HepG2 (cell line): ENCODE measurements around the gene CD7. TPM values are rescaled to one million over a fixed set of nuclear protein-coding genes. Genes with fewer than 3 reads are reported as not detected.

Experiments used
- ARNT2 ChIP-seq: sonication (generic); formaldehyde crosslinking; IDR thresholded peaks from 2 replicates; pipeline ENCODE4 v1.8.0; 2022; ENCODE audit warnings: mild to moderate bottlenecking, low read depth, missing genetic modification reagents, moderate library complexity
- JDP2 ChIP-seq: sonication (generic); formaldehyde crosslinking; IDR thresholded peaks from 2 replicates; pipeline ENCODE4 v1.8.1; 2022; ENCODE audit warnings: missing genetic modification reagents, borderline replicate concordance
- RNF2 ChIP-seq: fragments of 450-650 bp; conservative IDR thresholded peaks from 2 replicates; pipeline ENCODE4 v1.6.1; 2016; ENCODE audit warnings: low read depth
- polyA plus RNA-seq, 8 experiments: library from polyadenylated mRNA; depleted of rRNA in 3 of 8; stranded (reverse) in 7 of 8; unstranded in 1 of 8; fragments of >200 nt; fragmentation: Illumina TruSeq in 4 of 8; extraction: Trizol in 4 of 8; gene quantifications; 2 replicates each; pipeline versions ENCODE4 v1.2.1 to v1.2.3, GENCODE V29; 2011 to 2016; ENCODE audit warnings: low read depth in 4 of 8, missing spikeins in 1 of 8, mixed read lengths in 1 of 8; ENCODE audit not compliant: insufficient read depth in 1 of 8
- total RNA-seq, 5 experiments: library from RNA; depleted of rRNA; stranded (reverse); fragments of >200 nt; fragmentation: Illumina TruSeq; extraction: Trizol; gene quantifications; 2 replicates each; pipeline ENCODE4 v1.2.3, GENCODE V29; 2016; ENCODE audit warnings: low read depth in 1 of 5
- TF ChIP-seq, protein P1 (sequence below): sonication (generic); formaldehyde crosslinking; IDR thresholded peaks from 2 replicates; pipeline ENCODE4 v1.4.0; 2020; ENCODE audit warnings: mild to moderate bottlenecking, missing genetic modification reagents
- TF ChIP-seq, protein P2 (sequence below): IDR thresholded peaks from 2 replicates; pipeline ENCODE4 v1.6.1; 2016; ENCODE audit warnings: low read depth, borderline replicate concordance

The CD7 gene
- total and polyA plus RNA-seq, 2 of the 13 experiments (the other 11 are each of a cell fraction or from before 2014, with no cell fraction given), result 67.6 to 76.4 TPM

- TF ChIP-seq, protein P1, sequence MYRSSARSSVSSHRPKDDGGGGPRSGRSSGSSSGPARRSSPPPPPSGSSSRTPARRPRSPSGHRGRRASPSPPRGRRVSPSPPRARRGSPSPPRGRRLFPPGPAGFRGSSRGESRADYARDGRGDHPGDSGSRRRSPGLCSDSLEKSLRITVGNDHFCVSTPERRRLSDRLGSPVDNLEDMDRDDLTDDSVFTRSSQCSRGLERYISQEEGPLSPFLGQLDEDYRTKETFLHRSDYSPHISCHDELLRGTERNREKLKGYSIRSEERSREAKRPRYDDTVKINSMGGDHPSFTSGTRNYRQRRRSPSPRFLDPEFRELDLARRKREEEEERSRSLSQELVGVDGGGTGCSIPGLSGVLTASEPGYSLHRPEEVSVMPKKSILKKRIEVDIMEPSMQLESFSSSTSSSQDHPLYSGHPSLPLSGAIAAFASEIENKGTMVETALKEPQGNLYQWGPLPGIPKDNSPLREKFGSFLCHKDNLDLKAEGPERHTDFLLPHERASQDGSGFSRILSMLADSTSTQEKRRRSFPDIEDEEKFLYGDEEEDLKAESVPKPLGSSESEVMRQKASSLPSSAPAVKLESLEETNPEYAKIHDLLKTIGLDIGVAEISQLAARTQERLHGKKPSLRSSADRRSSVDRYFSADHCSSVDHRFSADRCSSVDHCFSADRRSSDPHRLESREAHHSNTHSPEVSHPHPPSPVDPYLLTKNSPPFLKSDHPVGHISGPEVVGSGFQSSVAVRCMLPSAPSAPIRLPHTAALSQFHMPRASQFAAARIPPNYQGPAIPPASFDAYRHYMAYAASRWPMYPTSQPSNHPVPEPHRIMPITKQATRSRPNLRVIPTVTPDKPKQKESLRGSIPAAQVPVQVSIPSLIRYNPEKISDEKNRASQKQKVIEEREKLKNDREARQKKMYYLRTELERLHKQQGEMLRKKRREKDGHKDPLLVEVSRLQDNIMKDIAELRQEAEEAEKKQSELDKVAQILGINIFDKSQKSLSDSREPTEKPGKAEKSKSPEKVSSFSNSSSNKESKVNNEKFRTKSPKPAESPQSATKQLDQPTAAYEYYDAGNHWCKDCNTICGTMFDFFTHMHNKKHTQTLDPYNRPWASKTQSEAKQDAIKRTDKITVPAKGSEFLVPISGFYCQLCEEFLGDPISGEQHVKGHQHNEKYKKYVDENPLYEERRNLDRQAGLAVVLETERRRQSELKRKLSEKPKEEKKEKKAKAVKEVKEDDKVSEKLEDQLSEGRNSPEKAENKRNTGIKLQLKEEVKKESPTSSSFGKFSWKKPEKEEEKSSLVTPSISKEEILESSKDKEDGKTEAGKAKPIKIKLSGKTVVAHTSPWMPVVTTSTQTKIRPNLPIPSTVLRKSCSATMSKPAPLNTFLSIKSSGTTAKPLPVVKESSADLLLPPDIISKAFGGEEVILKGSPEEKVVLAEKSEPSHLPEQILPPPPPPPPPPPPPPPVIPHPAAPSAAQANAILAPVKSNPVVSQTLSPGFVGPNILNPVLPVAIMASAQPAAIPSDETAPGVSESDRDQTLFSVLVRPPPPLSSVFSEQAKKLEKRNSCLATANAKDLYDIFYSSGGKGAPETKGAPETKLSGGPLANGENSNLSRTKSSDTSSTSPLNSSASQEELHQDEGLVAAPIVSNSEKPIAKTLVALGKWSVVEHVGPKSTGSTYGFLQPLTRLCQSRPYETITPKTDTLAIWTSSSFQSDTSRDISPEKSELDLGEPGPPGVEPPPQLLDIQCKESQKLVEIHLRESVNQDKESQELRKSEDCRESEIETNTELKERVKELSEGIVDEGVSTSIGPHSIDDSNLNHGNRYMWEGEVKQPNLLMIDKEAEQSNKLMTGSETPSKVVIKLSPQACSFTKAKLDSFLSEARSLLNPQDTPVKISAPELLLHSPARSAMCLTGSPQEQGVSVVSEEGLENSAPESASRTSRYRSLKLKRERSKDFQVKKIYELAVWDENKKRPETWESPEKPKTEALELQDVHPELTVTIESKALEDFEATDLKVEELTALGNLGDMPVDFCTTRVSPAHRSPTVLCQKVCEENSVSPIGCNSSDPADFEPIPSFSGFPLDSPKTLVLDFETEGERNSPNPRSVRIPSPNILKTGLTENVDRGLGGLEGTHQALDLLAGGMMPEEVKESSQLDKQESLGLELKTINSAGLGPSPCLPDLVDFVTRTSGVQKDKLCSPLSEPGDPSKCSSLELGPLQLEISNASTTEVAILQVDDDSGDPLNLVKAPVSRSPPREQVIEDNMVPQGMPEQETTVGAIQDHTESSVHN (CRISPR knock-in tag), result 0 out of 2 replicates have a peak, but pooled peaks have one; percentile 4
- no peak for TF ChIP-seq JDP2 (CRISPR knock-in tag)
- no peak for TF ChIP-seq ARNT2 (CRISPR knock-in tag)
- TF ChIP-seq RNF2, result no peak
- TF ChIP-seq, protein P2, sequence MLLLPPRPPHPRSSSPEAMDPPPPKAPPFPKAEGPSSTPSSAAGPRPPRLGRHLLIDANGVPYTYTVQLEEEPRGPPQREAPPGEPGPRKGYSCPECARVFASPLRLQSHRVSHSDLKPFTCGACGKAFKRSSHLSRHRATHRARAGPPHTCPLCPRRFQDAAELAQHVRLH (CRISPR knock-in tag), result no peak
These were observed 20.1 kb downstream of the CD7 start (continued) for GRCh38 chr17:82297280-82297713.
